GM19240 (cell line): Measurements from ENCODE around the gene ZSCAN20.

Source experiments
- DNase-seq: peaks from one replicate; pipeline ENCODE4 v3.0.0; 2011; ENCODE audit warnings: low spot score; ENCODE audit not compliant: insufficient read length

ZSCAN20 gene

GRCh38 chr1:33472269-33472980 lies at the start of gene ZSCAN20:
TSS of gene ZSCAN20 (plus strand) at chr1:33472645. CDS start at chr1:33479289, 6,644 bp downstream.
- DNase-seq: peak; percentile 87

GRCh38 chr1:33424205-33424604 lies 48.2 kb upstream of the ZSCAN20 start:
- no peak for DNase-seq

- no peak for DNase-seq
Measured at GRCh38 chr1:33424610-33425009, 47.8 kb upstream of the ZSCAN20 start.

- no peak for DNase-seq
Measured at GRCh38 chr1:33425900-33426299, 46.5 kb upstream of the ZSCAN20 start.

GRCh38 chr1:33426916-33427315 lies 45.5 kb upstream of the ZSCAN20 start:
- no peak for DNase-seq

GRCh38 chr1:33428661-33429060 lies 43.8 kb upstream of the ZSCAN20 start:
- DNase-seq: no peak

GRCh38 chr1:33429332-33429731 lies 43.1 kb upstream of the ZSCAN20 start:
- no peak for DNase-seq

GRCh38 chr1:33429856-33430691 lies 42.4 kb upstream of the ZSCAN20 start:
- DNase-seq: no peak

- peak; percentile 81 for DNase-seq
Measured at GRCh38 chr1:33430692-33431593, 41.5 kb upstream of the ZSCAN20 start, which contains the start of gene PHC2. TSS of gene PHC2 (minus strand) at chr1:33431095. CDS start at chr1:33375539, 55,556 bp downstream.

GRCh38 chr1:33433509-33434362 lies 38.7 kb upstream of the ZSCAN20 start:
- no peak for DNase-seq

- no peak for DNase-seq
Measured at GRCh38 chr1:33434363-33434750, 38.1 kb upstream of the ZSCAN20 start.

GRCh38 chr1:33435096-33435820 lies 37.2 kb upstream of the ZSCAN20 start:
- no peak for DNase-seq

GRCh38 chr1:33436557-33437285 lies 35.7 kb upstream of the ZSCAN20 start:
- no peak for DNase-seq

- DNase-seq: no peak
Measured at GRCh38 chr1:33438364-33439160, 33.9 kb upstream of the ZSCAN20 start.

GRCh38 chr1:33439662-33440061 lies 32.8 kb upstream of the ZSCAN20 start:
- no peak for DNase-seq

GRCh38 chr1:33441088-33441745 lies 31.2 kb upstream of the ZSCAN20 start:
- no peak for DNase-seq

- no peak for DNase-seq
Measured at GRCh38 chr1:33442141-33442540, 30.3 kb upstream of the ZSCAN20 start.
